ENCODE results near the gene PC. TPM values are rescaled to one million over a fixed set of nuclear protein-coding genes. Genes with fewer than 3 reads are reported as not detected.

Gene PC
- total and polyA plus RNA-seq, 9 of the 15 experiments (the other 6 are each of a cell fraction or from before 2014, with no cell fraction given), result 0.94 to 38.0 (median 8.7) TPM

DNA sequence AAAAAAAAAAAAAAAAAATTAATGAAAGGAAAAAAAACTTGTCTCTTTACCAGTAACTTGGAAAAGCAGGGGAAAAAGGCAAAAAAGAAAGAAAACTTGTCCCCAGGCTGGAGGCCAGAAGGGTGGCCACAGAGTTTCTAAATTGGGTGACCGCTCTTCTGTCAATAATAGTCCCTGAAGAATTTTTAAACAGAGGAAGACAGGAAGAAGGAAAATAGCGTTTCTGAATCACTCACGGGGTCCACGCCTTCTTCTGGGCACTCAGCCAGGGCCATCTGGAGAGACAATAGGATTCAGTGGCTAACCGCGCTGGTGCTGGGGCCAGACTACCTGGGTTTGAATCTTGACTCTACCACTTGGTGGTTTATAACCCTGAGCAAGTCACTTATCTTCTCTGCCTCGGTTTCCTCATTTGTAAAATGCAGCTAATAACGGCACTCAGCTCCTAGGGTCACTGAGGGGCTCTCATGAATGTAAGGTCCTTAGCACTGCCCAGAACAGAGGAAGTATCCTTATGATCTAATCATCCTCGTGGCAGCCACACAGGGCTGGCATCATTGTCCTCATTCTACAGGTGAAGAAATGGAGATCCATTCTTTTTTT lies 23.9 kb upstream of the PC start (continued):
- TF ChIP-seq, protein P1, sequence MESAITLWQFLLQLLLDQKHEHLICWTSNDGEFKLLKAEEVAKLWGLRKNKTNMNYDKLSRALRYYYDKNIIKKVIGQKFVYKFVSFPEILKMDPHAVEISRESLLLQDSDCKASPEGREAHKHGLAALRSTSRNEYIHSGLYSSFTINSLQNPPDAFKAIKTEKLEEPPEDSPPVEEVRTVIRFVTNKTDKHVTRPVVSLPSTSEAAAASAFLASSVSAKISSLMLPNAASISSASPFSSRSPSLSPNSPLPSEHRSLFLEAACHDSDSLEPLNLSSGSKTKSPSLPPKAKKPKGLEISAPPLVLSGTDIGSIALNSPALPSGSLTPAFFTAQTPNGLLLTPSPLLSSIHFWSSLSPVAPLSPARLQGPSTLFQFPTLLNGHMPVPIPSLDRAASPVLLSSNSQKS (CRISPR knock-in tag; IDR thresholded peaks at IDR 0.05), result no peak
- no peak for TF ChIP-seq SP1 (CRISPR knock-in tag; IDR thresholded peaks at IDR 0.05)
- no peak for TF ChIP-seq ARID3B (CRISPR knock-in tag; IDR thresholded peaks at IDR 0.05; ENCODE audit: borderline replicate concordance)
- TF ChIP-seq ZNF354B (CRISPR knock-in tag; IDR thresholded peaks at IDR 0.05), result no peak
- TF ChIP-seq SNAPC5 (CRISPR knock-in tag; IDR thresholded peaks at IDR 0.05), result no peak
- no peak for TF ChIP-seq GABPB1 (CRISPR knock-in tag; IDR thresholded peaks at IDR 0.05)
- TF ChIP-seq, protein P2, sequence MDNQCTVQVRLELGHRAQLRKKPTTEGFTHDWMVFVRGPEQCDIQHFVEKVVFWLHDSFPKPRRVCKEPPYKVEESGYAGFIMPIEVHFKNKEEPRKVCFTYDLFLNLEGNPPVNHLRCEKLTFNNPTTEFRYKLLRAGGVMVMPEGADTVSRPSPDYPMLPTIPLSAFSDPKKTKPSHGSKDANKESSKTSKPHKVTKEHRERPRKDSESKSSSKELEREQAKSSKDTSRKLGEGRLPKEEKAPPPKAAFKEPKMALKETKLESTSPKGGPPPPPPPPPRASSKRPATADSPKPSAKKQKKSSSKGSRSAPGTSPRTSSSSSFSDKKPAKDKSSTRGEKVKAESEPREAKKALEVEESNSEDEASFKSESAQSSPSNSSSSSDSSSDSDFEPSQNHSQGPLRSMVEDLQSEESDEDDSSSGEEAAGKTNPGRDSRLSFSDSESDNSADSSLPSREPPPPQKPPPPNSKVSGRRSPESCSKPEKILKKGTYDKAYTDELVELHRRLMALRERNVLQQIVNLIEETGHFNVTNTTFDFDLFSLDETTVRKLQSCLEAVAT (IDR thresholded peaks at IDR 0.05), result no peak
- TF ChIP-seq ZNF24 (IDR thresholded peaks at IDR 0.05), result no peak
- TF ChIP-seq NKRF (IDR thresholded peaks at IDR 0.05; ENCODE audit: borderline replicate concordance), result 0 out of 2 replicates have a peak, but pooled peaks have one; percentile 23
- TF ChIP-seq SRSF3 (IDR thresholded peaks at IDR 0.05; ENCODE audit: insufficient read depth, low read length), result no peak
- TF ChIP-seq RBM15 (IDR thresholded peaks at IDR 0.05; ENCODE audit: insufficient read depth, low read length), result no peak
- TF ChIP-seq SIRT6 (IDR thresholded peaks at IDR 0.05; ENCODE audit: low read depth, low read length), result no peak
- TF ChIP-seq FOXO4 (CRISPR knock-in tag; IDR thresholded peaks at IDR 0.05), result no peak
- TF ChIP-seq CEBPB (tag; IDR thresholded peaks at IDR 0.05), result no peak
- TF ChIP-seq, protein P3, sequence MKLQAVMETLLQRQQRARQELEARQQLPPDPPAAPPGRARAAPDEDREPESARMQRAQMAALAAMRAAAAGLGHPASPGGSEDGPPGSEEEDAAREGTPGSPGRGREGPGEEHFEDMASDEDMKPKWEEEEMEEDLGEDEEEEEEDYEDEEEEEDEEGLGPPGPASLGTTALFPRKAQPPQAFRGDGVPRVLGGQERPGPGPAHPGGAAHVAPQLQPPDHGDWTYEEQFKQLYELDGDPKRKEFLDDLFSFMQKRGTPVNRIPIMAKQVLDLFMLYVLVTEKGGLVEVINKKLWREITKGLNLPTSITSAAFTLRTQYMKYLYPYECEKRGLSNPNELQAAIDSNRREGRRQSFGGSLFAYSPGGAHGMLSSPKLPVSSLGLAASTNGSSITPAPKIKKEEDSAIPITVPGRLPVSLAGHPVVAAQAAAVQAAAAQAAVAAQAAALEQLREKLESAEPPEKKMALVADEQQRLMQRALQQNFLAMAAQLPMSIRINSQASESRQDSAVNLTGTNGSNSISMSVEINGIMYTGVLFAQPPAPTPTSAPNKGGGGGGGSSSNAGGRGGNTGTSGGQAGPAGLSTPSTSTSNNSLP (IDR thresholded peaks at IDR 0.05; ENCODE audit: borderline replicate concordance, low read depth, low read length), result no peak
- TF ChIP-seq POU5F1 (IDR thresholded peaks at IDR 0.05; ENCODE audit: borderline replicate concordance, low read depth, low read length, partially characterized antibody), result no peak
